Body of pancreas (tissue), 4 donors: Measurements from ENCODE around the gene FSTL5.

Source experiments
- POLR2A ChIP-seq, 3 donors: fragments of 450-650 bp; IDR thresholded peaks; one replicate each; pipeline ENCODE4 v1.6.1; 2016; ENCODE audit warnings: antibody characterized with exemption in 3 of 3, mild to moderate bottlenecking in 2 of 3
- TF ChIP-seq, protein P1 (sequence below), 7 experiments: fragments of 450-650 bp in 4 of 7; fragments of 200-600 bp in 3 of 7; sonication (generic) in 3 of 7; IDR thresholded peaks; one replicate each; pipeline ENCODE4 v1.5.1; 2016 to 2019; ENCODE audit warnings: antibody characterized with exemption in 7 of 7

DNA sequence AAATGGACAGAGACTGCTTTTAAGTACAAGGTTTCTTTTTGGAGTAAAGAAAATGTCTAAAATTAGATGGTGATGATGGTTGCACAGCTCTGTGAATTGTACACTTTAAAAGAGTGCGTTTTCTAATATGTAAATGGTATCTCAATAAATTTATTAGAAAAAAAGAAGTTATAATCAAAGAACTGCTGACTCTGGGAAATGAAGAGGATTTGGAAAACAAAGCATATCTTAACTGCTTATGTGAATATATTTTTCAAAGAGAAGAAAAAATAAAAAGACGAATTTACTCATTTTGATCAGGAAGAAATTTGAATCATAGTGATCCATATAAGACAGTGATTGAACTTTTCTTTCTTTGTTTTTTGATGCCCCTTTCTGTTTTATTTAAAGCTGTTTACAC lies 45.9 kb upstream of the FSTL5 start:
- TF ChIP-seq, protein P1, sequence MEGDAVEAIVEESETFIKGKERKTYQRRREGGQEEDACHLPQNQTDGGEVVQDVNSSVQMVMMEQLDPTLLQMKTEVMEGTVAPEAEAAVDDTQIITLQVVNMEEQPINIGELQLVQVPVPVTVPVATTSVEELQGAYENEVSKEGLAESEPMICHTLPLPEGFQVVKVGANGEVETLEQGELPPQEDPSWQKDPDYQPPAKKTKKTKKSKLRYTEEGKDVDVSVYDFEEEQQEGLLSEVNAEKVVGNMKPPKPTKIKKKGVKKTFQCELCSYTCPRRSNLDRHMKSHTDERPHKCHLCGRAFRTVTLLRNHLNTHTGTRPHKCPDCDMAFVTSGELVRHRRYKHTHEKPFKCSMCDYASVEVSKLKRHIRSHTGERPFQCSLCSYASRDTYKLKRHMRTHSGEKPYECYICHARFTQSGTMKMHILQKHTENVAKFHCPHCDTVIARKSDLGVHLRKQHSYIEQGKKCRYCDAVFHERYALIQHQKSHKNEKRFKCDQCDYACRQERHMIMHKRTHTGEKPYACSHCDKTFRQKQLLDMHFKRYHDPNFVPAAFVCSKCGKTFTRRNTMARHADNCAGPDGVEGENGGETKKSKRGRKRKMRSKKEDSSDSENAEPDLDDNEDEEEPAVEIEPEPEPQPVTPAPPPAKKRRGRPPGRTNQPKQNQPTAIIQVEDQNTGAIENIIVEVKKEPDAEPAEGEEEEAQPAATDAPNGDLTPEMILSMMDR (IDR thresholded peaks at IDR 0.05) = no peak
- TF ChIP-seq POLR2A (IDR thresholded peaks at IDR 0.05) = no peak
